Mucosa of stomach (tissue), 1 donor: ENCODE measurements around the gene CYP46A1.

Experiments used
- H3K27me3 ChIP-seq: one replicate; pipeline ENCODE4 v1.7.0; 2013; ENCODE audit warnings: mild to moderate bottlenecking, low read length; ENCODE audit not compliant: control insufficient read depth, insufficient read depth
- H3K36me3 ChIP-seq: one replicate; pipeline ENCODE4 v1.7.0; 2013; ENCODE audit warnings: low read length; ENCODE audit not compliant: control insufficient read depth, insufficient read depth
- H3K4me1 ChIP-seq: one replicate; pipeline ENCODE4 v1.7.0; 2013; ENCODE audit warnings: mild to moderate bottlenecking, low read length; ENCODE audit not compliant: control insufficient read depth, insufficient read depth
- H3K4me3 ChIP-seq: one replicate; pipeline ENCODE4 v1.7.0; 2013; ENCODE audit warnings: low read length
- H3K9ac ChIP-seq: one replicate; pipeline ENCODE4 v1.7.0; 2013; ENCODE audit warnings: mild to moderate bottlenecking, low read length, moderate library complexity
- H3K9me3 ChIP-seq: one replicate; pipeline ENCODE4 v1.7.0; 2013; ENCODE audit warnings: mild to moderate bottlenecking, low read length, moderate library complexity; ENCODE audit not compliant: control insufficient read depth
- donor health status: Pancreatic carcinoma.

The CYP46A1 gene

DNA sequence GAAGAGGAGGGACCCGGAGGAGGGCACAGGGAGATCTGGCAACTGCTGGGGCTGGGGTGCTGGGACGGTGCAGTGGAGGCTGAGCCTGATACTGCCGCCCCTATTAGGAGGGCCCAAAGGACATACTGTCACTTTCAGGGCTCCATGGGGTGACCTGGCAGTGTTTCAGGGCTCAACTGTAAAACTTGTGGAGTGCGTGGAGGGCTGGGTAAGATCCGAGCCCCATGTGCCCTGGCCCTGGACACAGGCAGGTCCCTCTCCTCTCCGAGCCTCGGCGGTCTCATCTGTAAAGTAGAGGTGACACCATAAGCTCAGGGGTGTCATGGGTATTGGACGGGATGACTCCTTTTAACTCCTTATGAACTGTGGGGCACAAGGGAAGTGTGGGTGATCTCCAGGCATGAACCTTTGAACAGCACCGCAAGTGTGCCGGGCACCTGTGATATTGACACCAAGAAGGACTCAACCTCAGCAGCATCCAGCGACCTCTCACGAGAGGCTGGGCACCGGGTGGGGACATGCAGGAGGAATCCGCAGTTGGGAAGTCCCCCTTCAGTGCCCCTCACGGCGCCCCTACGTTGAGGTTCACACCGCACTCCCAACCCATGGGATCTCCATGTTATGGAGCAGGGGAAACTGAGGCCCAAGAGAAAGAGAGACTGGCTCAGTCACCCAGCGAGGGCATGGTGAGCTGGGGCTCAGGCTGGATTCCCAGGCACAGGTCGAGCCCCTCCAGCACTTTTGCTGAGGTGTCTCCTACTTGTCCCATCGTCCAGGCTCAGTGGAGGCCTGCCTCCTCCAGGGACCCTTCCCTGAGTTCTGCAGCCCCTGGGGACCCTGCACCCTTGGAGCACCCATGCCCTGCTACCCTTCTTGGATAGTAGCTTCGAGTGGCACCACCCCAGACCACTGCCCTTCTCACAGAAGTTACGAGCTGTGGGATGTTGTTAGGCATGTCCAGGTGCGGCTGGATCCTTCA, 58.7 kb downstream of the CYP46A1 start:
- peaks cover 29% of the 10 kb centered on the region for H3K4me1 ChIP-seq
- H3K4me3 ChIP-seq: no peak overlapping the region
- no peak overlapping the region for H3K9ac ChIP-seq
- no peaks in the 10 kb centered on the region for H3K36me3 ChIP-seq
- no peaks in the 10 kb centered on the region for H3K9me3 ChIP-seq
- peaks cover 17% of the 10 kb centered on the region for H3K27me3 ChIP-seq

DNA sequence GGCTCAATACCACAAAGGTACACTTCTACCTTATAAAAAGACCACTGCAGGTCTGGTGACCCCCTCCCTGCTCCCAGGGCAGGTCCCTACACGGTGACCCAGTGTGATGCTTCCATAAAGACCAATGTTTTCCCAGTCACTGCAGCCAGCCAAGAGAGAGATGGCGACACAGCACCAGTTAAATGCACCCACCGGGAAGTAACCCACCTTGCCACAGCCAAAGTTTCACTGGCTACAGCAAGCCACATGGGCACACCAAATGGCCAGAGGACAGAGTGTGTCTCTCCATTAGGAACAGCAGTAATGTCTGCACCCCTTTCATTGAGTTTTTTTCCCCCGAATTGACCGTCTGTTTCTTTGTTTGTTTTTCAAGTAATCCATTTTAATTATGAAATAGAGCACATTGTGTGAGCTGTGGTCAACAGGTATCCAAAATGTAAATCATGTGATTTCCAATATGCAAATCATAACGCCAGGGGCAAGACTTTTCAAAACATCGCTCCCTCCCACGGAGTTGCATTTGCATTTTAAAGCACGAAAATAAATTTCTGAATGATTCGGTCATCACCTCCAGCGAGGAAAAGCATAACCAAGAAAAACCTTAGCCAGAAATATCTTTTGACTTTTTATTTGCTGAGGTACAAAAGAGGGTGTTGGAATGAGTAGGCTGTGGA, 60.2 kb downstream of the CYP46A1 start:
- H3K9me3 ChIP-seq: no peaks in the 10 kb centered on the region
- no peak overlapping the region for H3K9ac ChIP-seq
- H3K27me3 ChIP-seq: peaks cover 12% of the 10 kb centered on the region
- H3K4me1 ChIP-seq: peaks cover 22% of the 10 kb centered on the region
- H3K4me3 ChIP-seq: no peak overlapping the region
- no peaks in the 10 kb centered on the region for H3K36me3 ChIP-seq

GRCh38 chr14:99744873-99745224, 60.8 kb downstream of the CYP46A1 start:
- Histone ChIP-seq H3K27me3 (peaks cover 12% of the 10 kb centered on the region), H3K9ac (no peak overlapping the region), H3K4me3 (no peak overlapping the region), H3K36me3 (no peaks in the 10 kb centered on the region), H3K4me1 (peaks cover 23% of the 10 kb centered on the region), H3K9me3 (no peaks in the 10 kb centered on the region)

DNA sequence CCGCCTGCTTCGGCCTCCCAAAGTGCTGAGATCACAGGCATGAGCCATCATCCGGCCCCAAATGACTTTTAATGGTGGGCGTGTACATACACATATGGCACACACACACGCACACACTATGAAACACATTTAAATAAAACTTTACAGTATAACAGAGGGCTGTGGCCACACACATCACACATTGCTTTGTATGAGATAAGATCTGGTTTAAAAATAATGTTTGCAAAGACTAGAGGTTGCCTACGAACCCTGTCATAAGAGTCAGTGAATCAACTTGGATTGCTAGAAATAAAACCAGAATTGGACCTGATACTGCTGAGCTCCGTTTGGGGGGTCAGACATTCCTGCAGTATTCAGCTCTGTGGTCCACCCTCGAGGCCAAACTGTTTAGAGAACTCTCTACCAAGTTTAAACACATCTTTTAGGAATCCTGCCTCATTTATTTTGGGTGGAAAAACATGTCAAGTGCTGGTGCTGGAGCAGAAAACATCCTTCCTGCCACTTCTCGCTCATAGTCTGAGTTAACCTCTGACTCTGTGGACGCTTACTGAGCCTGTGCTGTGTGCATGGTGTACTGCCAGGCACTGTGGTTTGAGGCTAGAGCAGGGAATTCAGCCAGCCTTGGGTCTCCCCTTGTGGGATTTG, 61.3 kb downstream of the CYP46A1 start:
- Histone ChIP-seq H3K9me3 (no peaks in the 10 kb centered on the region), H3K4me1 (peaks cover 27% of the 10 kb centered on the region), H3K36me3 (no peaks in the 10 kb centered on the region), H3K4me3 (no peak overlapping the region), H3K27me3 (peaks cover 17% of the 10 kb centered on the region), H3K9ac (no peak overlapping the region)

GRCh38 chr14:99747167-99747566, 63.1 kb downstream of the CYP46A1 start:
- Histone ChIP-seq H3K9me3 (no peaks in the 10 kb centered on the region), H3K4me3 (no peak overlapping the region), H3K36me3 (no peaks in the 10 kb centered on the region), H3K9ac (no peak overlapping the region), H3K27me3 (peaks cover 34% of the 10 kb centered on the region), H3K4me1 (peaks cover 28% of the 10 kb centered on the region)

DNA sequence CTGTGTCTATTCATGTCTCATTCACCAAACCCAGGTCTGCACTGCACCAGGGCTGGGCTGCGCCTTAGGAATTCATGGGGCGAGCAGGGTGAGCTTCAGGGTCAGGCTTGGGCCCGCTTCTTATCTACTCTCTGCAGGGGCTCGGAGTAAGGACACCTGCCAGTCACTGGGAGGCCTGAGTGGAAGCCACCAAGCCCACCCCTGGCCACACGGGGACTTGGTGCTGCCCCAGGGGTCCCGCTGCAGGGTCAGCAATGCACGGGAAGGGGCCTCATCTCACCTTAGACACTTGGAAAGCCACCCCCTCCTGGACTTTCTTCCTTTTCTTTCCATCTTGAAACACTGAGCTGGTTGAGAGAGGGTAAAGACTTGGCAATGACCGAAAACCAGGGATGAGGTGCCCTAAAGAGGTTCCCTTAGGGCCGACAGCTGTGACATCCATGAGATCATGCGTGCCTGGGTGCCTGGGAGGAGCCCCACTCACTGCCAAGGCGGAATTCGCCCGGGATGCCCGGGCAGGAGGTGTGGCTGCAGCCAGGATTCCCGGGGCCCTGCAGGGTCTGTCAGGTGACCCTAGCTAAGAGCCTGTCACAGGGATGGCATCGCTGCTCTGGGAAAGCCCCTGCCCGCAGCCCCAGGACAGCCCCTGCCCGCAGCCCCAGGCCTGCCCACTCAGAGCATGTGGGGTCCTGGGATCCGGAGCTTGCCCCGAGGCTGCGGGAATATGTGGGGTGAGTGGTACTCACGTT, 63.7 kb downstream of the CYP46A1 start:
- H3K4me1 ChIP-seq: peaks cover 34% of the 10 kb centered on the region
- H3K27me3 ChIP-seq: peaks cover 38% of the 10 kb centered on the region
- no peak overlapping the region for H3K9ac ChIP-seq
- H3K9me3 ChIP-seq: no peaks in the 10 kb centered on the region
- H3K36me3 ChIP-seq: no peaks in the 10 kb centered on the region
- no peak overlapping the region for H3K4me3 ChIP-seq

- Histone ChIP-seq H3K4me1 (peaks cover 36% of the 10 kb centered on the region), H3K4me3 (no peak overlapping the region), H3K27me3 (peaks cover 41% of the 10 kb centered on the region), H3K36me3 (no peaks in the 10 kb centered on the region), H3K9me3 (no peaks in the 10 kb centered on the region), H3K9ac (no peak overlapping the region)
Observed at GRCh38 chr14:99748529-99748928, 64.4 kb downstream of the CYP46A1 start.

GRCh38 chr14:99749142-99749541, 65.0 kb downstream of the CYP46A1 start:
- Histone ChIP-seq H3K27me3 (peaks cover 47% of the 10 kb centered on the region), H3K4me3 (no peak overlapping the region), H3K36me3 (no peaks in the 10 kb centered on the region), H3K9ac (no peak overlapping the region), H3K4me1 (peaks cover 36% of the 10 kb centered on the region), H3K9me3 (no peaks in the 10 kb centered on the region)

GRCh38 chr14:99749763-99750715, 65.9 kb downstream of the CYP46A1 start:
- Histone ChIP-seq H3K27me3 (peaks cover 55% of the 10 kb centered on the region), H3K9me3 (no peaks in the 10 kb centered on the region), H3K4me3 (no peak overlapping the region), H3K4me1 (peaks cover 38% of the 10 kb centered on the region), H3K9ac (no peak overlapping the region), H3K36me3 (no peaks in the 10 kb centered on the region)

GRCh38 chr14:99750746-99751450, 66.8 kb downstream of the CYP46A1 start:
- Histone ChIP-seq H3K4me3 (no peak overlapping the region), H3K27me3 (peaks cover 55% of the 10 kb centered on the region), H3K4me1 (peaks cover 41% of the 10 kb centered on the region), H3K9ac (no peak overlapping the region), H3K9me3 (no peaks in the 10 kb centered on the region), H3K36me3 (no peaks in the 10 kb centered on the region)
